Left ventricle myocardium inferior (tissue), 1 donor: ENCODE results near the gene SCFD2. TPM values are rescaled to one million over a fixed set of nuclear protein-coding genes. Genes with fewer than 3 reads are reported as not detected.
"Not testable (repeated sequence)": the region's sequence is repeated elsewhere in the genome, so short reads cannot be mapped to it uniquely, and the experiment has no call there.

Experiments used
- DNase-seq: peaks from one replicate; pipeline ENCODE4 v3.0.0-alpha.2; 2020
- H3K27ac ChIP-seq: fragments of 200-600 bp; replicated peaks from 2 replicates; pipeline ENCODE4 v1.8.0; 2021
- H3K27me3 ChIP-seq: fragments of 200-600 bp; 2 replicates; pipeline ENCODE4 v1.8.0; 2021; ENCODE audit warnings: low read depth
- H3K36me3 ChIP-seq: fragments of 200-600 bp; 2 replicates; pipeline ENCODE4 v1.8.0; 2021
- H3K4me1 ChIP-seq: fragments of 200-600 bp; 2 replicates; pipeline ENCODE4 v1.8.0; 2021
- H3K4me3 ChIP-seq: fragments of 200-600 bp; 2 replicates; pipeline ENCODE4 v1.8.0; 2021; ENCODE audit warnings: mild to moderate bottlenecking, moderate library complexity
- H3K9me3 ChIP-seq: fragments of 200-600 bp; replicated peaks from 2 replicates; pipeline ENCODE4 v1.8.0; 2021
- CTCF ChIP-seq: fragments of 200-600 bp; IDR thresholded peaks from 2 replicates; pipeline ENCODE4 v1.8.0; 2021; ENCODE audit warnings: antibody characterized with exemption, mild to moderate bottlenecking, borderline replicate concordance
- intact Hi-C: fragments of 100-400 bp; cut with micrococcal nuclease; formaldehyde crosslinking; loops from one replicate; pipeline ENCODE4 v1.11.0; 2022
- total RNA-seq: library from RNA; stranded (reverse); fragmentation: NEBNext Ultra II Directional; extraction: Animal tissue kit (Norgen Biotek cat#: 25700); gene quantifications from one replicate; pipeline ENCODE4 v1.2.1, GENCODE V29; 2021
- donor health status: DM: no; HTN: yes; CAD: no; lungs with severe emphysema.

Gene SCFD2
- total RNA-seq, 1 donor from 2014 or later: 9.3 TPM

GRCh38 chr4:53141308-53141707, 224.6 kb downstream of the SCFD2 start:
- no peak for DNase-seq
- no peak for TF ChIP-seq CTCF
- Histone ChIP-seq H3K4me1 (no peaks in the 10 kb centered on the region), H3K4me3 (no peak overlapping the region), H3K27me3 (no peaks in the 10 kb centered on the region), H3K27ac (no peak overlapping the region), H3K36me3 (peaks cover 8% of the 10 kb centered on the region), H3K9me3 (no peaks in the 10 kb centered on the region)
- intact Hi-C loops: no loop called here

DNA sequence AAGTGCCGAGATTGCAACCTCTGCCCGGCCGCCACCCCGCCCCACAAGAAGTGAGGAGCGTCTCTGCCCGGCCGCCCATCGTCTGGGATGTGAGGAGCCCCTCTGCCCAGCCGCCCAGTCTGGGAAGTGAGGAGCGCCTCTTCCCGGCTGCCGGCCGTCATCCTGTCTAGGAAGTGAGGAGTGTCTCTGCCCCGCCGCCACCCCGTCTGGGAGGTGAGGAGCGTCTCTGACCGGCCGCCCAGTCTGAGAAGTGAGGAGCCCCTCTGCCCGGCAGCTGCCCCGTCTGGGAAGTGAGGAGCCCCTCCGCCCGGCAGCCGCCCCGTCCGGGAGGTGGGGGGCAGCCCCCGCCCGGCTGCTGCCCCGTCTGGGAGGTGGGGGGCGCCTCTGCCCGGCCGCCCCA, 226.6 kb downstream of the SCFD2 start:
- H3K9me3 ChIP-seq, DNase-seq, H3K36me3 ChIP-seq, H3K4me3 ChIP-seq, H3K27ac ChIP-seq, H3K4me1 ChIP-seq, H3K27me3 ChIP-seq, intact Hi-C loops: not testable (repeated sequence)

DNA sequence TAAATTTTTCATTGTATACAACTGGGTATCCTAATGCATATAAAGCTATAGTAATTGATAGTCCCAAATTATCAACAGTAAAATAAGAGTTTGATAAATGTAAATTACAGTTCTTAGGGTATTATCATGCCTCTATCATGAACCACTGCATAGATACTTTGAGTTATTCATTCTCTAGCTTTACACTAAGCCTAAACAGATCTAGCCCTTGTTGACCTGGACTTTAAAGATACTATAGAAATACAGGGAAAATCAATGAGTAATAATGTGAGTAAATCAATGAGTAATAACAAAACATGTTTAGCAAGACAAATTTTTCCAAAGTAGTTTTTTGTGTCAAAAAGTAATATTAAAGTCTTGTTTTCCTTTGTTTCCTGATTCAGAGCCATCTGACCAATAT, 228.4 kb downstream of the SCFD2 start:
- TF ChIP-seq CTCF: no peak
- Histone ChIP-seq H3K36me3 (no peaks in the 10 kb centered on the region), H3K4me3 (no peak overlapping the region), H3K27ac (no peak overlapping the region), H3K9me3 (no peaks in the 10 kb centered on the region), H3K27me3 (no peaks in the 10 kb centered on the region), H3K4me1 (peaks cover 2% of the 10 kb centered on the region)
- DNase-seq: no peak
- intact Hi-C loops: no loop called here

DNA sequence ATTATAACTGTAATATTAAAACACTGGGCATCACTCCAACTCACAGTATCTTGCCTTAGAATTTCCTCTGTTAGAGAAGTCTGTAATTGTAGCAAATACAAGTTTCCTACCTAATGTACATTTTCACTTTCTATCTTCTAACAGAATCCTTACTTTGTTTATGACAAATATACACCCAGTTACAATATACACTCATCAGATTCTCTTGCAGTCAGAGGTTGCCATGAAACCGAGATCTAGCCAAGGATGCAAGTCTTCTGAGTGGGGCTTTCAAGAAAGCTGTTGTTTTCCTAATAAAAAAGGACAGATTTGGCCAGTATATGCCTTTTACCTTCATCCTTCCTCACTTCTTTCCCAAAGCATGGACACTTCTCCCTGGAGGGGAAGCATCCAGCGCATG, 228.9 kb downstream of the SCFD2 start:
- Histone ChIP-seq H3K9me3 (no peaks in the 10 kb centered on the region), H3K4me1 (peaks cover 7% of the 10 kb centered on the region), H3K36me3 (no peaks in the 10 kb centered on the region), H3K27me3 (no peaks in the 10 kb centered on the region), H3K27ac (no peak overlapping the region), H3K4me3 (no peak overlapping the region)
- no peak for DNase-seq
- intact Hi-C loops: no loop called here
- no peak for TF ChIP-seq CTCF

GRCh38 chr4:53132132-53132891, 233.5 kb downstream of the SCFD2 start:
- no peak overlapping the region for H3K4me3 ChIP-seq
- H3K36me3 ChIP-seq: no peaks in the 10 kb centered on the region
- intact Hi-C loops: no loop called here
- peaks cover 41% of the 10 kb centered on the region for H3K4me1 ChIP-seq
- no peaks in the 10 kb centered on the region for H3K9me3 ChIP-seq
- H3K27me3 ChIP-seq: no peaks in the 10 kb centered on the region
- no peak for DNase-seq
- no peak for TF ChIP-seq CTCF
- peak overlapping the region; percentile 45 for H3K27ac ChIP-seq

- H3K27ac ChIP-seq: peak overlapping the region; percentile 45
- peaks cover 42% of the 10 kb centered on the region for H3K4me1 ChIP-seq
- H3K27me3 ChIP-seq: no peaks in the 10 kb centered on the region
- DNase-seq: no peak
- no peak for TF ChIP-seq CTCF
- H3K36me3 ChIP-seq: no peaks in the 10 kb centered on the region
- no peaks in the 10 kb centered on the region for H3K9me3 ChIP-seq
- intact Hi-C loops: no loop called here
- H3K4me3 ChIP-seq: no peak overlapping the region
These were observed 234.3 kb downstream of the SCFD2 start for GRCh38 chr4:53131562-53131925.
